H1 (cell line): ENCODE measurements around the gene FAM9C. TPM values are rescaled to one million over a fixed set of nuclear protein-coding genes. Genes with fewer than 3 reads are reported as not detected.
"Not testable (repeated sequence)": the region's sequence is repeated elsewhere in the genome, so short reads cannot be mapped to it uniquely, and the experiment has no call there.

Experiments
- CTCF ChIA-PET: fragments of 300-600 bp; sonication (Branson Sonifier 250); formaldehyde crosslinking; loops from one replicate; lab custom pipeline; 2021; ENCODE audit not compliant: partially characterized antibody; lab: Charles Lee
- POLR2A ChIA-PET: fragments of 300-600 bp; sonication (Branson Sonifier 250); formaldehyde crosslinking; loops from one replicate; lab custom pipeline; 2021; ENCODE audit warnings: inconsistent platforms; ENCODE audit not compliant: partially characterized antibody; lab: Charles Lee
- DNase-seq, 2 experiments: peaks; one replicate each; pipeline versions ENCODE4 v3.0.0 to v3.0.0-alpha.2; 2010 to 2022; ENCODE audit warnings: low spot score in 2 of 2, low read depth in 1 of 2, mixed read lengths in 1 of 2
- FAIRE-seq: peaks from 2 replicates; lab custom pipeline; 2011; peaks lifted over from hg19 to GRCh38; lab: Jason Lieb, UNC
- H2AFZ ChIP-seq: 2 replicates; pipeline ENCODE4 v1.8.1; 2012; ENCODE audit warnings: low read length, inconsistent platforms
- H2AK5ac ChIP-seq: 2 replicates; pipeline ENCODE4 v1.6.1; 2013; ENCODE audit warnings: low read depth, low read length
- H2BK120ac ChIP-seq: replicated peaks from 2 replicates; pipeline ENCODE3; 2013; ENCODE audit warnings: low read depth, low read length, inconsistent platforms
- H2BK12ac ChIP-seq: 2 replicates; pipeline ENCODE4 v1.6.1; 2013; ENCODE audit warnings: low read depth, low read length
- H2BK15ac ChIP-seq: 2 replicates; pipeline ENCODE4 v1.6.1; 2013; ENCODE audit warnings: low read length
- H2BK20ac ChIP-seq: 2 replicates; pipeline ENCODE4 v1.6.1; 2013; ENCODE audit warnings: low read length
- H2BK5ac ChIP-seq: 2 replicates; pipeline ENCODE4 v1.6.1; 2013; ENCODE audit warnings: low read depth, low read length
- H3K14ac ChIP-seq: 2 replicates; pipeline ENCODE4 v1.6.1; 2013; ENCODE audit warnings: inconsistent platforms; ENCODE audit not compliant: insufficient read length
- H3K18ac ChIP-seq: 2 replicates; pipeline ENCODE4 v1.6.1; 2013; ENCODE audit warnings: low read length; ENCODE audit errors: extremely low read depth
- H3K23ac ChIP-seq: 2 replicates; pipeline ENCODE4 v1.6.1; 2013; ENCODE audit warnings: inconsistent platforms; ENCODE audit not compliant: insufficient read length
- H3K23me2 ChIP-seq: 2 replicates; pipeline ENCODE4 v1.6.1; 2013; ENCODE audit warnings: low read depth, low read length
- H3K27ac ChIP-seq: 2 replicates; pipeline ENCODE4 v1.6.1; 2011; ENCODE audit warnings: low read depth, low read length, inconsistent platforms
- H3K27me3 ChIP-seq, 4 experiments: replicated peaks in 1 of 4; 1 replicate in 1 of 4; 2 replicates in 3 of 4; pipeline versions ENCODE4 v1.6.1 to v1.8.1; 2011 to 2013; ENCODE audit warnings: low read length in 3 of 4, mild to moderate bottlenecking in 3 of 4, inconsistent platforms in 2 of 4, mixed read lengths in 2 of 4, moderate library complexity in 1 of 4; ENCODE audit not compliant: control insufficient read depth in 3 of 4, insufficient read depth in 3 of 4; ENCODE audit errors: extremely low read depth in 1 of 4
- H3K36me3 ChIP-seq, 4 experiments: 2 replicates each; pipeline versions ENCODE4 v1.6.1 to v1.8.1; 2011 to 2013; ENCODE audit warnings: mild to moderate bottlenecking in 4 of 4, low read length in 3 of 4, moderate library complexity in 2 of 4, control low read depth in 1 of 4, inconsistent platforms in 1 of 4; ENCODE audit not compliant: insufficient read depth in 4 of 4, control insufficient read depth in 2 of 4
- H3K4ac ChIP-seq: replicated peaks from 2 replicates; pipeline ENCODE3; 2013; ENCODE audit warnings: low read length, low read depth, mixed read lengths, inconsistent platforms; ENCODE audit not compliant: insufficient read length
- H3K4me1 ChIP-seq, 4 experiments: replicated peaks in 1 of 4; 1 replicate in 1 of 4; 2 replicates in 3 of 4; pipeline versions ENCODE4 v1.6.1 to v1.8.1; 2011 to 2013; ENCODE audit warnings: low read length in 3 of 4, inconsistent platforms in 2 of 4, mixed read lengths in 1 of 4; ENCODE audit not compliant: insufficient read depth in 4 of 4, control insufficient read depth in 3 of 4
- H3K4me2 ChIP-seq, 2 experiments: 2 replicates each; pipeline versions ENCODE4 v1.6.1 to v1.8.1; 2011 to 2013; ENCODE audit warnings: low read depth in 2 of 2, low read length in 2 of 2, control low read depth in 1 of 2, inconsistent platforms in 1 of 2, mild to moderate bottlenecking in 1 of 2; ENCODE audit not compliant: insufficient read depth in 1 of 2
- H3K4me3 ChIP-seq, 4 experiments: fragments of 200-600, 300-600 bp in 1 of 4; sonication (generic), shearing (Covaris generic), sonication (Bioruptor Twin) in 1 of 4; 2 replicates each; pipeline versions ENCODE4 v1.5.1 to v1.8.1; 2011 to 2016; ENCODE audit warnings: low read length in 4 of 4, low read depth in 3 of 4, control low read depth in 2 of 4, inconsistent platforms in 2 of 4, mild to moderate bottlenecking in 2 of 4, mixed read lengths in 1 of 4, moderate library complexity in 1 of 4; ENCODE audit not compliant: insufficient read depth in 2 of 4; ENCODE audit errors: extremely low read depth in 1 of 4
- H3K56ac ChIP-seq: replicated peaks from 2 replicates; pipeline ENCODE3; 2013; ENCODE audit warnings: low read depth, mild to moderate bottlenecking, mixed read lengths, low read length, inconsistent platforms; ENCODE audit not compliant: insufficient read length
- H3K79me1 ChIP-seq: 2 replicates; pipeline ENCODE4 v1.6.1; 2013; ENCODE audit warnings: low read depth, low read length, control low read depth
- H3K79me2 ChIP-seq, 2 experiments: 2 replicates each; pipeline versions ENCODE4 v1.6.1 to v1.8.1; 2012 to 2013; ENCODE audit warnings: low read length in 2 of 2, mild to moderate bottlenecking in 2 of 2, inconsistent platforms in 1 of 2; ENCODE audit not compliant: insufficient read depth in 2 of 2, control insufficient read depth in 1 of 2
- H3K9ac ChIP-seq, 4 experiments: replicated peaks in 1 of 4; 1 replicate in 1 of 4; 2 replicates in 3 of 4; pipeline versions ENCODE4 v1.6.1 to v1.8.1; 2011 to 2013; ENCODE audit warnings: low read depth in 3 of 4, low read length in 3 of 4, control low read depth in 2 of 4, mild to moderate bottlenecking in 2 of 4, moderate library complexity in 2 of 4, inconsistent platforms in 1 of 4; ENCODE audit errors: extremely low read depth in 1 of 4
- H3K9me3 ChIP-seq, 2 experiments: 2 replicates each; pipeline versions ENCODE4 v1.6.1 to v1.8.1; 2012 to 2013; ENCODE audit warnings: mild to moderate bottlenecking in 2 of 2, moderate library complexity in 2 of 2, control low read depth in 1 of 2, inconsistent platforms in 1 of 2, low read depth in 1 of 2, low read length in 1 of 2, mixed read lengths in 1 of 2; ENCODE audit not compliant: insufficient read depth in 2 of 2
- H4K20me1 ChIP-seq, 2 experiments: replicated peaks in 1 of 2; 2 replicates each; pipeline versions ENCODE3 to v1.8.1; 2011 to 2013; ENCODE audit warnings: inconsistent platforms in 2 of 2, low read length in 2 of 2, mild to moderate bottlenecking in 1 of 2; ENCODE audit not compliant: insufficient read depth in 2 of 2, control insufficient read depth in 1 of 2
- H4K5ac ChIP-seq: 2 replicates; pipeline ENCODE4 v1.6.1; 2013; ENCODE audit warnings: low read length, low read depth, mixed read lengths, inconsistent platforms; ENCODE audit not compliant: insufficient read length
- H4K8ac ChIP-seq: 2 replicates; pipeline ENCODE4 v1.8.0; 2013; ENCODE audit warnings: mild to moderate bottlenecking, moderate library complexity, low read length, inconsistent platforms; ENCODE audit not compliant: insufficient read depth; ENCODE audit errors: extremely low read depth
- H4K91ac ChIP-seq: replicated peaks from 2 replicates; pipeline ENCODE3; 2013; ENCODE audit warnings: low read length, mixed read lengths, inconsistent platforms; ENCODE audit not compliant: insufficient read length
- WGBS, 2 experiments: shearing (Covaris generic) in 1 of 2; methylation state at CpG; one replicate each; pipeline versions ENCODE4 v1.1.6 to v1.1.7; 2013 to 2015; ENCODE audit warnings: low lambda C conversion rate in 2 of 2, mixed read lengths in 2 of 2, inconsistent platforms in 1 of 2, low coverage in 1 of 2, missing lambda C conversion rate in 1 of 2; ENCODE audit not compliant: insufficient replicate concordance in 2 of 2, insufficient coverage in 1 of 2, insufficient read length in 1 of 2; ENCODE audit errors: extremely low coverage in 1 of 2, missing lambda C conversion rate in 1 of 2; 5-methylcytosine and 5-hydroxymethylcytosine counted together
- polyA plus RNA-seq, 7 experiments: library from polyadenylated mRNA; depleted of rRNA in 3 of 7; stranded (reverse) in 5 of 7; unstranded in 2 of 7; fragments of >200 nt in 5 of 7; fragments of 200-250 nt in 2 of 7; gene quantifications; 1 replicate in 5 of 7; 2 replicates in 1 of 7; 4 replicates in 1 of 7; pipeline versions ENCODE4 v1.2.1 to v1.2.3, GENCODE V29; 2011 to 2013; ENCODE audit warnings: missing spikeins in 2 of 7, mixed read lengths in 2 of 7
- total RNA-seq: library from RNA; stranded (reverse); fragmentation: NEBNext Ultra II Directional; extraction: Animal tissue kit (Norgen Biotek cat#: 25700); gene quantifications from 2 replicates; pipeline ENCODE4 v1.2.1, GENCODE V29; 2021

The FAM9C gene
- total and polyA plus RNA-seq, 2 of the 8 experiments (the other 6 are each of a cell fraction or from before 2014, with no cell fraction given): not detected

DNA sequence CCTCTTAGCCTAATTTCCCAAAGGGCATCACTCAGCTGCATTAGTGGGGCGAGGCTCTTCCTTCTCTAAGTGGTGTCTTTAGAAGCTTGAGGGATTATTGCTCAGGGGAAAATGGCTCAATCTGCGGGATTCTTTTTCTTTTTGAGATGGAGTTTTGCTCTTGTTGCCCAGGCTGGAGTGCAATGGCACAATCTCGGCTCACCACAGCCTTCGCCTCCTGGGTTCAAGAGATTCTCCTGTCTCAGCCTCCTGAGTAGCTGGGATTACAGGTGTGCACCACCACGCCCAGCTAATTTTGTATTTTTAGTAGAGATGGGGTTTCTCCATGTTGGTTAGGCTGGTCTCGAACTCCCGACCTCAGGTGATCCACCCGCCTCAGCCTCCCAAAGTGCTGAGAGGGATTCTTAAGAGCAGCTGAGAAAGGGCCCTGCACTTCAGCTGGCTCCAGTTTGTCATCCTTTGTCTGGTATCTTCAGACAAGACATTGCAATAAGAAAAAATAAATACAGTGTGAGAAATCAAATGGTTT, 42.4 kb upstream of the FAM9C start:
- FAIRE-seq: not testable (repeated sequence)

More for the DNA sequence above, 42.4 kb upstream of the FAM9C start:
- H3K23ac ChIP-seq, H2BK20ac ChIP-seq, POLR2A ChIA-PET, CTCF ChIA-PET, H3K14ac ChIP-seq, DNase-seq, H3K4ac ChIP-seq, H3K27ac ChIP-seq, H3K4me1 ChIP-seq, H3K9ac ChIP-seq, H3K79me2 ChIP-seq, H2BK120ac ChIP-seq, H2AK5ac ChIP-seq, H3K27me3 ChIP-seq, H4K91ac ChIP-seq, H2BK12ac ChIP-seq, H2AFZ ChIP-seq, H2BK5ac ChIP-seq, H2BK15ac ChIP-seq, H3K4me3 ChIP-seq, H3K23me2 ChIP-seq, H3K18ac ChIP-seq, H3K56ac ChIP-seq, H3K9me3 ChIP-seq, H4K20me1 ChIP-seq, H3K4me2 ChIP-seq, H3K79me1 ChIP-seq, H3K36me3 ChIP-seq, H4K8ac ChIP-seq, H4K5ac ChIP-seq: not testable (repeated sequence)
- 100% methylated on average over 1 of the region's 8 CpGs; no CpG with 5 or more reads in 1 of the 2 experiments for WGBS, 2 experiments
